GM19468 (cell line): ENCODE measurements around the gene NKIRAS1.
"Not testable (repeated sequence)": the region's sequence is repeated elsewhere in the genome, so short reads cannot be mapped to it uniquely, and the experiment has no call there.

ENCODE experiments used
- ATAC-seq: cut with Tn5 transposase; IDR thresholded peaks from one replicate; pipeline ENCODE4 v1.9.1; 2021; ENCODE audit warnings: mild to moderate bottlenecking, moderate library complexity, moderate number of reproducible peaks; ENCODE audit not compliant: unreplicated experiment; ENCODE audit errors: extremely low read depth

Gene NKIRAS1

GRCh38 chr3:23874359-23875112 is 42.3 kb downstream of the NKIRAS1 start:
- ATAC-seq = no peak

DNA sequence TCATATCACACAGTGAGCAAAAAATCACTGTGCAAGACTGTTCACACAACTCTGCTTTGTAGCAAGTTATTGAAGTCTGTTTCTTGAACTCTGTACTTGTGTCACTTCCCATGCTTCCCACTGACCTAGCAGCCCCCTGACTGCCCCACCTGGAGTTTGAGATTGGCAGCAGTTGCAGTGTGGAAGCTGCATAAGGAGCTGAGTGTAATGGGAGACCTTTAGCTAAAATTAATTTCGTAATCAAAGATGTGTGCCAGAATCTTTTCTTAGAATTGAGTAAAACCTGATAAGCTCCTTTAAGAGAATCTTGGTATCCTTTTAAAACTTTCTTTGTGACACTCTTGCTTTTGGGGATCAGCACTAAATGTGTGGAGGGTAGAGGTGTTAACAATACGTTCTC is 42.8 kb downstream of the NKIRAS1 start:
- no peak for ATAC-seq

DNA sequence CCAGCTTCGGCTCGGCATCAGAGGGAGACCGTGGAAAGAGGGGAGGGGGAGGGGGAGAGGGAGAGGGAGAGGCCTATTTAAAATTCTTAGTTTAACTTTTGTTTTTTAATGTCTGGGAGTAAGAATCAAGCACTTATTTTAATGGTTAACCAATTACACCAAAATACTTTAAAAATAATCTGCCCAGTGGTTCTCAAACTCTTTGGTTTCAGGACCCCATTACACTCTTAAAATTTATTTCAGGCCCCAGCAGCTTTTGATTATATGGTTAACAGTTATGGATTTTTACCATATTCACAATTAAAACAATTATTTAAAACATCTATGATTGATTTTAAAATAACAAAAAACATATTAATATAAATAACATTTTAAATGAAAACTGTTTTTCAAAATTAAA is 44.5 kb downstream of the NKIRAS1 start:
- ATAC-seq = no peak

DNA sequence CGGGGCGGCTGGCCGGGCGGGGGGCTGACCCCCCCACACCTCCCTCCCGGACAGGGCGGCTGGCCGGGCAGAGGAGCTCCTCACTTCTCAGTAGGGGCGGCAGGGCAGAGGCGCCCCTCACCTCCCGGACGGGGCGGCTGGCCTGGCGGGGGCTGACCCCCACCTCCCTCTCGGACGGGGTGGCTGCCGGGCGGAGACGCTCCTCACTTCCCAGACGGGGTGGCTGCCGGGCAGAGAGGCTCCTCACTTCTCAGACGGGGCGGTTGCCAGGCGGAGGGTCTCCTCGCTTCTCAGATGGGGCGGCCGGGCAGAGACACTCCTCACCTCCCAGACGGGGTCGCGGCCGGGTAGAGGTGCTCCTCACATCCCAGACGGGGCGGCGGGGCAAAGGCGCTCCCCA is 45.4 kb downstream of the NKIRAS1 start:
- not testable (repeated sequence) for ATAC-seq

DNA sequence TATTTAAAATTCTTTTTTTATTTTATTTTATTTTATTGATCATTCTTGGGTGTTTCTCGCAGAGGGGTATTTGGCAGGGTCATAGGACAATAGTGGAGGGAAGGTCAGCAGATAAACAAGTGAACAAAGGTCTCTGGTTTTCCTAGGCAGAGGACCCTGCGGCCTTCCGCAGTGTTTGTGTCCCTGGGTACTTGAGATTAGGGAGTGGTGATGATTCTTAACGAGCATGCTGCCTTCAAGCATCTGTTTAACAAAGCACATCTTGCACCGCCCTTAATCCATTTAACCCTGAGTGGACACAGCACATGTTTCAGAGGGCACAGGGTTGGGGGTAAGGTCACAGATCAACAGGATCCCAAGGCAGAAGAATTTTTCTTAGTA is 46.1 kb downstream of the NKIRAS1 start:
- ATAC-seq = not testable (repeated sequence)

DNA sequence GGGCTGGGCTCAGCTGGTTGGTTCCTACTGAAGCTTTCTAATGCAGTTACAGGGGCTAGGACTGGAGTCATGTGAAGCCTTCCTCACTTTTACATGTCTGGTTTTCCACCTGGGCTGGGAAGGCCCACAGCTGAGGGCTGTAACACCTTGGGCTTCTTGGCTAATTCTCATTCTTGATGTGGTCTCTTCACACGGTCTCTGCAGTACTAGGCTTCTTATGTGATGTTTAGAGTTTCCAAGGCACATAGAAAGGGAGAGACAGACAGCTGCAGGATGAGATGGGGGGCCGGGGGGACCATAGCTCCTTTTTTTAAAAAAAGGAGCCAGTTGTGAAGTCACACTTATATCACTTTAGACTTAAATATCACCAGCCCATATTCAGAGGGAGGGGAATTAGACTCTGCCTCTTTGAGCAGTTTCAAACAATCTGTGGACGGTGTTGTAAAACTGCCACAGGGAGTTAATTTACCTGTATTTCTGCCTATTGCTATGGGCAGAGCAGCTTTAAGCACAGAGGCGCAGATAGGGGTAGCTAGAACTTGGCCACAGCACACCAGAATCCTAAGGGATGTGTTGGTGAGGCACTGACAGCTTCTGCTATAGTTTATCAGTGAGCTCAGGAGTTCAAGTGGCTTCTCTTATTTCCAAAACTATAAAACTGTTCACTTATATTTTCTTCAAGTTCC is 46.7 kb downstream of the NKIRAS1 start:
- no peak for ATAC-seq

DNA sequence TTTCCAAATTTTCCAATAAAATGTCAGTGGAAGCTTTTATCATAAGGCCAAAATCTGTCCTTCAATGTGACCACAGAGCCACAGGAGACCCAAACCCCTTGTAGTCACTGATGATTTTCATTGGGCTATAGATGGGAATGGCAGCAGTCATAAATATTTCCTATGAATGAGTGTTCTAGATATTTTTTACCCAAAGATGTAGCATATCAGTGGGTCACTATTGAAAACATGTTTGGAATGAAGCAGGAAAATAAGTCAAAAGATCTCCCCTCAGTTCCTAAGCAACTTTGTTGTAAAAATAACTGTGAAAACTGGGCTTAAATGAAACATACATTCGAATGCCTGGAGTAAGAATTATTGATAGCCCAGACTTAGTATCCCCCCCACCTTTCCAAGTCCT is 49.0 kb downstream of the NKIRAS1 start:
- no peak for ATAC-seq

GRCh38 chr3:23867400-23867799 is 49.4 kb downstream of the NKIRAS1 start:
- ATAC-seq = no peak

GRCh38 chr3:23865595-23866396 is 51.0 kb downstream of the NKIRAS1 start:
- peak; percentile 76 for ATAC-seq

- no peak for ATAC-seq
Measured at GRCh38 chr3:23864931-23865330, 51.9 kb downstream of the NKIRAS1 start.

- ATAC-seq = no peak
Measured at GRCh38 chr3:23863060-23863459, 53.7 kb downstream of the NKIRAS1 start.

- ATAC-seq = no peak
Measured at GRCh38 chr3:23861689-23862088, 55.1 kb downstream of the NKIRAS1 start.

DNA sequence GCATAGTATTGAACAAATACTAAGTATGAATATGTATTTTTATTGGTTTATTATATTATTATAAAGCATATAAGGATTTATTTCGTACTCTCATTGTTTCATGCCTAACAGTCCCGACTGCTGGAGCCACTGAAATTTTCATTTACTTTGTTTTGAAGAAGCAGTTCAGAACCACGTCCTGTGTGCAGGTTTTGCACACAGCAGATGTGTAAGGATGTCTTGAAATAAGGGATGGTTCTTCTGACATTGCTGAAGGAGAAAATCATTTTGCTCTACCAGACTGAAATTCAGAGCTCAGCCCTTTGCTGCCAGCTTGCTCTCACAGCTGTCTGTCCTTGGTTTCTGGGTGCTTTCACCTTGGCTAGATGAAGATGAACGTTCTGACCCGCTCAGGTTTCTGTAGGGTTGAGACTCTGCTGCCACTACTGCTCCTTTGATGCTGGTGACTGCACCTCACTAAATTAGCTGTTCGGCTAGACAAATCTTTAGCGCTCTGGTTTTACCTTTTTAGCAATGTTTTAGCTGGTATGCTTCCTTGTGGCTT is 56.9 kb downstream of the NKIRAS1 start:
- no peak for ATAC-seq

DNA sequence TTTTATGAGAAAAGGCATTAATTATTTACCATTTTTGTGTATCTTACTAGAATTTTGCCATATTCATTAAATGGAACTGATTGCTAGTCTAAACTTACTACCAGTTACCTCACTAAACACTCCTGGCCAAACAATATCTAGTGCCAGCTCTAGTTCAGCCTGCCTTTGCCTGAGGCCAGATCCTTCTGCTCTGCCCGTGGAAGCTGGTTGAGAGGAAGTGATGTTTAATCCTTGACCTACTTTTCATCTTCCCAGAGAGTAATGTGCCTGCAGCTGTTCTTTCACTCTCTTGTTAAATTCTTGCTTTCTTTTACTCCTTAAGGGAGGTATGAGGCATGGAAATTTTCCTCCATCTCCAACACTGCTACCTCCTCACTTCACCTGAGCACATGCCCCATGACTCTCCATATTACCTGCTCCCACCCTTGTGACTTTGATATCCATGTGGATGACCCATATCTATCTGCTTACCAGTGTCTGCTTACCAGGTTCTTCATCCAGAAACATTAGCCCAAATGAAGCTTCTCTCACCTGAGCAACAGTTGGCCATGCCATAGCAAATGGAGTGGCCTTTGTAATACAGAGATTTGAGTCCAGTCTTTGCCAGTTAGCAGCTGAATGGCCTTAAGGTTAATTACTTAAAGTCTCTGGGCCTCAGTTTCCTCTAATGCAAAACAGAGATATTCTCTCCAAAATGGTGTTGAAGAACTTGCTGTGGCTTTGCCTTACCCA is 57.6 kb downstream of the NKIRAS1 start:
- ATAC-seq = no peak

DNA sequence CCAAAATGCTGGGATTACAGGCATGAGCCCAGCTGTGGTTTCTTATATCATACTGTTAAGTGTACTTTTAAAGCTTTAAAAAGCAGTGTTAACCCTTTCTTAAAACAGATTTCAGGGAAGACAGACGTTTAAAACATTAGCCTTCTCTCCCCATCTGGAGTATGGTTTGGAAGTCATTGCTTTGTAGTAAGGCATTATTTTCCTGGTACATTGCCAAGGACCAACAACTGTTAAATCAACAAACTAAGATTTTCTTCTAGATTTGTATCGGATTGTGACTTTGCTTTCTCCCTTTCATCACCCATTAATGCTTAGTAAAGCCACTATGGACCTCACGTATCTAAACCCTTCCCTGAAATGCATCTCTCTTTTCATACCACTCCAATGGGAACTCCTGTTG is 60.5 kb downstream of the NKIRAS1 start:
- ATAC-seq = no peak

DNA sequence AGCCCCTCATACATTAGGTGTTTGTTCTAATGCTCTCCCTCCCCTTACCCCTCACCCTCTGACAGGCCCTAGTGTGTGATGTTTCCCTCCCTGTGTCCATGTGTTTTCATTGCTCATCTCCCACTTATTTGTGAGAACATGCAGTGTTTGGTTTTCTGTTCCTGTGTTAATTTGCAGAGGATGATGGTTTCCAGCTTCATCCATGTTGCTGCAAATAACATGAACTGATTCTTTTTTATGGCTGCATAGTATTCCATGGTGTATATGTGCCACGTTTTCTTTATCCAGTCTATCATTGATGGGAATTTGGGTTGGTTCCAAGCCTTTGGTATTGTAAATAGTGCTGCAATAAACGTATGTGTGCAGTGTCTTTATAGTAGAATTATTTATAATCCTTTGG is 67.3 kb downstream of the NKIRAS1 start:
- not testable (repeated sequence) for ATAC-seq

GRCh38 chr3:23845326-23846216 is 71.2 kb downstream of the NKIRAS1 start:
- ATAC-seq = no peak

GRCh38 chr3:23843869-23844268 is 72.9 kb downstream of the NKIRAS1 start:
- ATAC-seq = no peak
